Activated gamma-delta T cell (primary cell): Measurements from ENCODE around the gene PBX1.

Experiments used
- DNase-seq: peaks from one replicate; lab custom pipeline; 2025; lab: John Stamatoyannopoulos, UW

PBX1 gene

DNA sequence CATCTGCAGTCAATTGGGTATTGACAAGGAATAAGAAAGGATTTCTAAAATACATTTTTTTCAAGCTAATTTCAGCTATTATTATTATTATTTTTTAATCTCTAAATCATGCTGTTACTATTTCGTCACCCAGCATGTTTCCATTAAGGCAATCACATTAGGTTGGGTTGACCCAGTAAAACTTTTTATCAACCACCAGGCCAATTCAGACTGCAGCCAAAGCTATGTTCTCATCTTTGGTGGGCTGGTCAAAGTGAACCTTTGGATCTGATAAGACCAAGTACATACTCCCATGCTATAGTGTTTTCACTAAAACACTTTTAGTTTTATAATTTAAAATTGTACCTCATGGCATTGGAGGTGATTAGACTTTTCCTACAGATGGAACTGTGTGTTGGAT is 198.6 kb downstream of the PBX1 start:
- DNase-seq, result no peak

DNA sequence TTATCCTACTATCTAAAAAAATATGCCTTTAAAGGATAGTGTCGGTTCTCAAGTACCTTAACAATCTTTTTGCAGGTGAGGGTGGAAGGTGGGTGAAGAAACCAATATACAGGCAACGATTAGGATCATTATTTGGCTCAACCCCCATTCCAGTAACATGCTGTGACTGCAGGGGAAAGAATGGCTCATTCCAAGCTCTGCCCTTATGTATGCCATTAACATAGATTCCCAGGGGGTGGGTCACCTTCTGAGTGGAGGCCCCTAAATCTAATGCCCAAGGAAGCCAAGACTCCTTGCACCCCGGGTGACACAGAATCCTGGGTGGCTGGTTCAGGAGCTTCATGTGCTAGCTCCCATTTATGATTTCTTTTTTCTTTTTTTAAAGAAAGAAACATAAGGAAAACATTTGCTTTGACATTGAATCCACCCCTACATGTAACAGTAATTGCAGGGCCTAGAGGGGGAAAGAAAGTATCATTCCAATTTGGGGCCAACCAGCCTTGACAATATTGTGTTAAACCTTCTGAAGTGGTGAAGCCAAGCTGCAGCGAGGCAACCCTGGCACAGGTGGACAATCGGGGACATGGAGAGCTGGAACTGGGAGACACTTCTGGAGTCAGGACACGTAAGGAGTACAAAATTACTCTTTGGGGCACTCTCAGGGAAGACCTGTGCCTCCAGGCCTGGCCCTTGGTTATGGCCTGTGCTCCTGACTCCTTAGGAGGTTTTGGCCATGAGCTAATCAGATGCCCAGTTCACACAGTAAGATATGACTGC is 200.3 kb downstream of the PBX1 start:
- DNase-seq, result no peak

DNA sequence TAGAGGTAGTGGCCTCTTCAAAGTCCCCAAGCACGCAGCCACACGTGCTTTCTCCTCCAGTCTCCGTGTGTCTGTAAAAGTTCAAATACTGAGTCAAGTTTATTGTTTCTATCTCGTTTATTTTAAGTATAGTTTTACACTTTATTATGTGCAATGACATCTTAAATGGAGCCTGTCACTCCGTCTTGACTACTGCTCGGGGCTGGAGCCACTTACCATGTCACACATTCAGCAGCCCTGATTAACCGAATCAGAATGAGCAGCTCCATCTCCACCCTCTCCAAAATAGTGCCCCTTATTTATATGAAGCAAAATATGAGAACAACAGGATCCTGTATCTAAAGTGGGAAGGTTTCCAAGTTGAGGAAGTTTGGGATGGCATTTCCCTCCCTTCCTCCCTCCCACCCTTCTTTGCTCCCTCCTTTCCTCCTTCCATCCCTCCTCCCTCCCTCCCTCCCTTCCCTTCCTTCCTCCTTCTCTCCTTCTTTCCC is 201.0 kb downstream of the PBX1 start:
- DNase-seq, result no peak

DNA sequence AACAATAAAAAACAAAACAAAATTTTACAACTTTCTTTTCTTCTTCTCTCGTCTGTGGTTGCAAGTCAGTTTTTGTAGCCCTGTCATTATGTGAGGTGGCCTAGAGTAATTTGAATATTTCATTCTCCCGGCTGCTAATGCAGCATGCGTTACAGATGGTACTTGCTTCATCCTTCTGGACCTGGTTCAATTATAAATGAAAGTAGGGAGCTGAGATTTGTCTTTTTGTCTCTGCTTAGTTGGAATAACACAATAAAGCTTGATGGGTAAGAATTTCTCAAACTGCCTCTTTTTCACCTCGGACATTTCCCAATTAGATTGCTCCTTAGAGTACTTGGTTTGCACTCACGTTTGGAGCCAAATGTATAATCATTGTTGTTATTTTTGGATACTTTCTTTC is 201.6 kb downstream of the PBX1 start:
- DNase-seq, result no peak

DNA sequence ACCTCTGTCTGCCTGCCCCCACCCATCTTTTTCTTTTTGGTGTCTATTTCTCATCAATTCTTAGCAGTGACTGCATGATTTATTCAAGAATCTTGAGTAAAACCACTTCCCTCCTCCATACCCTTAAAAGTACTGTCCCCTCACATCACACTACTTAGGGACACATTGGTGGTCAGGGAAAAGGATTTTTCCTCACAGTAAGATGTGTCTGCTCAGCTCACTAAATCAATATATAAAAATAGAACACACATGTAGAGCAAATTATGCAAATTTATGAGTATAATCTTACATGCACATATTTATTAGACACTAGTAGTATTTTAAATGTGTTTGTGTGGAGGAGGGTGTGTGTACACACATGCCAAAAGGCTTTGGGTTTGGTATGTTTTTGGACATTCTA is 202.0 kb downstream of the PBX1 start:
- DNase-seq, result no peak

DNA sequence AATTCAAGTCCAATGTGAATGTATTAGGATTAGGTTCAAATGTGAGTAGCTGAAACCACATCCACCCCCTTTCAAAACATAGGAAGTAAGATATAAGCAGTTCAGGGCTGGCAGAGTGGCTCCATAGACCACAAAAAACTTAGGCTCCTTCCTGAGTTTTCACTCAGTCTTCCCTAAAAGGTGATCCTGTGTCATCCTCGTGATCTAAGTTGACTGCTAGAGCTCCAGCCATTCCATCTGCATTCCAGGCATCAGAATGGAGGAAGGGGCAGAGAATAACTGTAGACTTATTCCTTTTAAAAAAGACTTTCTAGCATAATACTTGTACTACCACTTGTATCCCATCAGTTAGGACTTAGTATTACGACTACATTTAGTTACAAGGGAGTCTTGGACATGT is 204.1 kb downstream of the PBX1 start:
- DNase-seq, result no peak

DNA sequence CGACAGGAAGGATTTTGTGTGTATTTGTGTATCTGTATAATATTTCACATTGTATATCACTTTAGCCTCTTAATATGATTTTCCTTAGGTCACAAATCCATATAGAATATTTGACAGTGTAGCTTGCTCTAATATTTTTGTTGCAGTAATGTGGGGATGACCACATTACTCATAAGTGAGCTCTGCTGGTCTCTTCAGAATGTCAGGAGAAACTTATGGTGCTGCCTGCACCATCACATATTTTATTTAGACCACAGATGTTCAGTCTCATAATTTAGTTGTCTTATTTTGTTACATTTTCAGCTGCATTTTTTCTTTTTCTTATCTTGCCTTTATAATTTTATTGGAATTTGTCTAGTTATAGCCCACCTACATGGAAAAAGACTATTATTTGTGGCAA is 205.3 kb downstream of the PBX1 start:
- no peak for DNase-seq

DNA sequence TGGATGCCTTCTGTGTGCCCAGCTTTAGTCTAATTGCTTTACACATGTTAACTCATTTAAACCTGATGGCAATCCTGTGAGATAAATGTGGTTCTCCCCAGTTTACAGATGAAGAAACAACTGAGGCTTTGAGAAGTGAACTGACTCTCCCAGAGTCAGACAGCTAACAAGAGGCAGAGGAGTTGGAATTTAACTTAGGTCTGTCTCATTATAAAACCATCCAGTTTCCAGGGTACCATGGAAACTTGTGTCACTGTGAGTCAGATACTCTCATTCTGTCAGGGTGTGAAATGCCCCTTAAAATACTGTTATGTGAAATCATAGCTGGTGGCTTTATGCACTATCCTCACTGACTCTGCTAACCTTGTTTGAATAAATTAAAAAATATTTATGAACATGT is 206.6 kb downstream of the PBX1 start:
- no peak for DNase-seq

DNA sequence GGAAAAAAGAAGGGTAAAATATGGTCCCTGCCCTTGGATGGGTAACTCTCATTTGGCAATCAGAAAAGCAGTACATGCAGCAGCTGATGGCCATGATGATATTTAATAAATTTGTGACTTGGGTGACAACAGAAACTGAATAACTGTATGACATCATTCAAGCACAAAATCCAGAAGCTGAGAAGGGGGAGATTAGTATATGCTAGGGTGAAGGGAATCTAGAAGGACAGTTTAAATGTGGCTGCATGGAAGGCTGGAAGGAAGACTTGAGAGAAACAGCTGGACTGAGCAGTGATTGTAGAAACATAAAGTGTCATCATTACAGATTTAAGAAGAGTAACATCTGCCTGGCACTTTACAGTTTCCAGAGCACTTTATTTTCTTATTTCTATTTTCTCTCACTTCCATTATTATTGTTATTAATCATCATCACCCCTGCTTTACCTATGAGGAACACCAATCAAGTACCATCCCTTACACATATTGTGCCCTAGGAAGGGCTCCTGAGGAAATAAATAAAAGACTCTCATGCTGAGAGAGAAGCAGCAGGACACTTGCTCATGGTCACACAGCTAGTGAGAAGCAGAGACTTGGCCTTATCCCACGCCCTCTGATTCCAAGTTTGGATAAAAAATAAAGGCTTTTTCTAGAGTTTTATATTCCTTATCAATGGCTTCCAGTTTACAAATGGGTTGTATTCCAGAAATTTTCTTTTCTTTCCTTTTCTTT is 207.2 kb downstream of the PBX1 start:
- DNase-seq, result no peak

DNA sequence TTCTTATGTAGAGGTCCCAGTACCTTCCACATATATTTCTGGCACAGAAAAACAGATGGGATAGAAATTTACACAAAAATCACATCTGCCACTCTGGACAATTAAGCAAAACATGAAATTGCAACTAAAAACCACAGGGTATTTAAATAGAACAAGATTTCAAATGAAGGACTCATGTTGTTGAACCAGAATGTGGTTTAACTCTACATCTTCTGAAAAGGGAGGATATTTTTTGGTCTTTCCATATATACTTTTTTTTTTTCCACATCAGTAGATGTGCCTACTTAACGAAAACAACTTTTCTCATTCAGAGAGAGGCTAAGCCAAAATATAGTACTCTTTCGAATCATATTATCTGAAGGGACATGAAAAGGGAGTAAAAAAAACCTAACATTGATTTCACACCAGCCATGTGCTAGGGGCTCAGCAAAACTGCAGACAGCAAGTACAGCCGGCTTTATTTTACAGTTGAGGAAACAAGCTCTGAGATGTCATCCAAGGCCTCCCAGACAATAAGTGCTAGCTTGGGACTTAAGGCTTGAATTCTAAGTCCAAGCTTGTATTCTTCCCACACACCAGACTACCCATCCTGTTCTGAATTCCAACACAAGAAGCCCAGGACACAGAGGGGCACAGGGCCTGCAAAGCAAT is 208.9 kb downstream of the PBX1 start:
- no peak for DNase-seq

DNA sequence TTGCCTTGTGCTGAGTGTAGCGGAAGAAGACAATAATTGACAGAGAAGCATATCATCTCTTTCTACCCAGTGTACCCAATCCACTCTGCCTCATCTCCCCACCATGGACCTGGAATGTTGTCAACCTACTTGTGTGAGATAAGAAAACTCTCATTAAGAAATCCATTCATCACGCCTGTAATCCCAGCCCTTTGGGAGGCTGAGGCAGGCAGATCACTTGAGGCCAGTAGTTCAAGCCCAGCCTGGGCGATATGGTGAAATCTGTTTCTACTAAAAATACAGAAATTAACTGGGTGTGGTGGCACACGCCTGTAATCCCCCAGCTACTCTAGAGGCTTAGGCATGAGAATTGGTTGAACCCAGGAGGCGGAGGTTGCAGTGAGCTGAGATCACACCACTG is 209.6 kb downstream of the PBX1 start:
- no peak for DNase-seq

DNA sequence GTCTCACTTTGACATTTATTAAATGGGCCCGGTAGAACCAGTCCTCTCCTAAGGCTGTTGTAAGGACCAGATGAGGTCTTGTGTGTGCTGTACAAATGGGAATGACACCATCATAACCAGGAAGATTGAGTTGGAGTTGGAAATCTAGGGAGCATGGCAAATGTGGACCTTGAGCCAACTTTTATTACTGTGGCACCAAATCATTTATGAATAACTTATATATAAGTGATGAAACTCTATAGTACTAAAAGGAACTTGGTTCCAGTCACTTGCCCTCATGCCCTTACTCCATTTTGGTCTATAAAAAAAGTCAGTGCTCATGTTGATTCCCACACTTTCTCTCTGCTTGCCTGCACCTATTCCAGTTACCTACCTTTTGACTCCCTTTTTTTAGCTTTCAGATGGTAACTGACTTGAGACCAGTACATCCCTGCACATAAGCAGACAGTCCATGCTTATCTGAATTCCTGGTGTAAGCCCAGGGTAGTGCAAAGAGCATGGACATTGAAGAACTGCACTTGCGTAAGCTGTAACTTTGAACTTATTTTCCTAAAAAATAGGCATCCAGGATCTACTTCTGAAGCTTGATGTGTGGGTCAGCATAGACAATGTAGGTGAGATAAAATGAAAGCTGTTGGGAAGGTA is 210.6 kb downstream of the PBX1 start:
- DNase-seq, result no peak

DNA sequence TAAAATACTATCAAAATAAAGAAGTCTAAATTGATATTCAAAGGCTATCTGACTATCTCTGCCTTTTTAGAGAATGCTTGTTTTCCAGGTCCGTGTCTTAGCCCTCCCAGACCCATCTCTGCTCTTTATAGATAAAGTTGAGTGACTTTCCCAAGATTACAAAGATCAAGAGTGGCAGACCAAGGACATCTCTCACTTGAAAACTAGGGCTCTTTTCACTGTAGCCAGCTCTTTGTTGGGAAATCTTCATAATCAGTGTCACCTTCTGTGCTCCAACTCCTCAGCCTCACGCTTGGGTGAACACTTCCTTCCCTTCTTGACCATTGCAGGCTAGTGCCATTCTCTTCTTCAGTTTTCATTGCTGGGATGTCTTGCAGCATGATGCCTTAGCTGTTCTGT is 211.1 kb downstream of the PBX1 start:
- DNase-seq, result no peak

DNA sequence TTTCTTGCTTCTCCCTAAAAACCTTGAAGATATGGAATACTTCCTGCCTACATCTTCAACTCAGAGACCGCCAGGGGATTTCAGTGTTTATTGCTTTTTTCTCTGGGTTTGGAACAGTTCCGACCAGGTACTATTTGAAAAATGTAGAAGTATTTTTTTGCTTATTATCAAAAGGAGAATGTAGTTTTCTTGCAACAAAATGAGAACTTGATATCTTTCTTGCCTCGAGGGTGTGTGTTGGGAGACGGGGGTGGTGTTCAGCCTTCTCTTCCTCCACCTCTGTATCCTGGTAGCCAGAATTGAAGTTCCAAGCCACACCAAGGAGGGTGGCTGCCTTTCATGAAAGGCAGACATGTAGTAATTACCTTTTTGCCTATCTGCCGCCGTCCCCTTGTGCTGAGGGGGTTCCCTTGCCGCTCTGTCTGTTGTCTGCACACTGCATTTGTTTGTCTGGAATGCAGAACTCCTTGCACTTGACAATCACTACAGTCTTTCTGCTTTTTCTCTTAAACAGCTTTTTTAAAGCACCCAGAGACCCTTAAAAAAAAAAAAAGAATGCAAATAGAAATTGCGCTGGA is 212.1 kb downstream of the PBX1 start:
- DNase-seq, result no peak

DNA sequence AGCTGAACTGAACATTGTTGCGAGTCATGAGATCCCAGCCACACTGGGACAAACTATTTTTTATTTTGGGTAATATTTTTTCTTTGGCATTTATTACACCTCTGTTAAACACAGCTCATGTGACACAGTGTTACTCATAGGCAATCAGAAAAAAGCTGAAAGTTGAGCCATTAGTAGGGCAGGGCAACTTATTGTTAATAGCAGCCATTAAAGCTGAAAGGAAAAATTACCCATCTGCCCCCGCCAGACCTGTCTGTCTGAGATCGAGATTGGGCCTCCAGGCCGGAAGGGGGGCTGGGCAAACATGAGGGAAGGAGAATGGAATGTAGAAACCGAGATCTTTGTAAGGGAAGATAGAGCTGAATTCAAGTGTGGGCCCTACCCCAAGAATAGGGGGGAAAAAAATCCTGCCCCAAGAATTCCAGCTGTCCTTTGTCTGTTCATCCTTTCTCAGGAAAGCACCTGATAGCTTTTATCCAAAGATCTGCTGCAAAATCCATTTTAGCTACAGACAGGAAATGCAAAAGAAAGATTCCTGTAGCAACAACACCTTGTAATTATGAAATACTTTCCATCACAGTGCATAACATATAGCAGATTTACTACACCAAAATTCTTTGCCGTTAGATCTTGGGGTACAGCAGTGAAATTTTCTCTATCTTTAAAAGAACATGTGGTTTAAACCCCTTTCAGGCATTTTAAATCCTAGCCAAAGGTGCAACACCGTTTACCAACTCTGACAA is 212.8 kb downstream of the PBX1 start:
- DNase-seq, result no peak

DNA sequence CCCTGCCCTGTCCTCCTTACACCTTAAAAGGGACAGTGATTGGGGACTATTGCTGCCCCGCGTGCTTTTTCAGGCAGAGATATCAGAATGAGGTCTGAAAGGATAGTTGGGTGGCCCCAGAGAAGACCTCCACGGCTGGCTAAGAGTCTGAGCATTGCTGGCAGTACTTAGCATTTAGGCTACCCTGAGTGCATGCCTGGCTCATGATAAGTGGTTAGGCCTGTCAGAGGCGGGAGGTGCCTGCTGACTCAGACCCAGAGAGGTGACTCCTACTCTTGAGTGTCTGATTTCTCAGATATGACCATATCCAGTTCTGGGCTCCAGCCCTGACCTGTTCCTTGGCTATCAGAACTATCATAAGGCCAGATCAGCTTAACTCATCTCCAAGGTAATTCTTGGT is 213.7 kb downstream of the PBX1 start:
- DNase-seq, result no peak

DNA sequence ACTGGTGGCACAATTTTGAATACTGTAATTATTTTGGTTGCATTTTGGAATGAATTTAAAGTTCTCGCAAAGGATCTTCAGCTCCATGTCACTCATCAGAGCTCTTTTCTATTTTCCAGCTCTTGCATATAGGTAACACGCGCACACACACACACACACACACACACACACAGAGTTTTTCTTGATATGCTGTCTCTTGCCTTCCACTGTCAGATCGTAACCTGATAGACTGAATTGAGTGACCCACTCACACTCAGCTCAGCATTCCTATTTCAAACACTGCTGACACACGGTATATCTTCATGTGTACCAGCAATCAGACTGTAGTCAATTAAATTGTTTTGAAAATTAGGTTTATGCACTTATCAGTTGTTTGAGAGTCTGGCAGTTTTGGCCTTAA is 214.1 kb downstream of the PBX1 start:
- no peak for DNase-seq

DNA sequence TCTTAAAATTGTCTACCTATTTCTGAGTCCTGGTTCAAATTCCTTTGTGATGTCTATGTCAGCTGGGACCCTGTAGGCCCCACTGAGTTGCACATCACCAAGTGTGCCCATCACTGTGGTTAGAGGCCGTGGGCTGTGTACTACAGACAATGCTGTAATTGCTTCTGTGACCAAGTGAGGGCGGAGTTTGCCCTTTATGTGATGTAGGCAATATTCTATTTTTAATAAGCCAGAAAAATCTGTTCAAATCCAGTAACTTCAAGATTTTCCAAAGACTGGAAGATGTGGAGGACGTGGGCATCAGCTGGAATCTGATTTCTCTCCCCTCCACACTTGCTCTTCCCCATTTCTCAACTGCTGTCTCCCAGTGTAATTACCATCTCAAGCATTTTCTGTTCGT is 215.4 kb downstream of the PBX1 start:
- no peak for DNase-seq

DNA sequence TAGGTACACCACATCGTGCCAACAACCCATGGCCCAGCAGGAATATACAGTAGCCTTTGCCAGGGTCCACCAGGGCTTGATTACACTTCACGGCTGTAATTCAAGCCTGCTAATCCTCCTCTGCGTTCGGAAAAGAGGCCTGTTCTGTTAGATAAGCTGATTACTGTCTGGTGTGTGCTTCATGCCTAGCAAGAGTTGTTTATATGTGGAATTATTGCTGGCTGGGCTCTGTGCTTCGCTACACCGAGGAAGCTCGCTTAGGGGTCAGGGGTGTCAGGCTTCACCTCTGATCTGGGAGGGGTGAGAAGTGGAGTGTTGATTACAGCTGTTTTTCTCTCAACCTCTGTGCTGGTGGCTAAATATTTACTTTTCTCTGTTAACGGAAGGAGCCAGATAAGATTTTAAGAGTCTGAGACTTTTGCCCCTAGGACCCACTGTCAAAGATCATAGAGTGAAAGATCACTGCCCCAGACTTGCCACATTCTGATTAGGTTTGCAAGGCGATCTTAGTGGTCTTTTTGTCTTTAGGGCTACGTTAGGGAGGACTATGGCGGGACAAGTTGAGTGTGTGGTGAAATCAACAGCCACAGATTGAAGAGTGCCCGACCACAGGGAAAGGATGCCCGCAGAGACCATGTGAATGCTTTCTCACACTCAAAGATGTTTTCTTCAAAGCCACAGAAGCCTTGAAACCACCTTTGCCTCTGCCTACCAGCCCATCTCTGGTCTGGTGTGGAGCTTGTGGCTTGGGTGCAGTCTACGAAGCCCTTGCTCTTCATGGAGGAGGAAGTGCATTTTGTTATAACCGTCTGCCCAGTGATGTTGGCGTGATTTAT is 216.1 kb downstream of the PBX1 start:
- DNase-seq, result no peak

DNA sequence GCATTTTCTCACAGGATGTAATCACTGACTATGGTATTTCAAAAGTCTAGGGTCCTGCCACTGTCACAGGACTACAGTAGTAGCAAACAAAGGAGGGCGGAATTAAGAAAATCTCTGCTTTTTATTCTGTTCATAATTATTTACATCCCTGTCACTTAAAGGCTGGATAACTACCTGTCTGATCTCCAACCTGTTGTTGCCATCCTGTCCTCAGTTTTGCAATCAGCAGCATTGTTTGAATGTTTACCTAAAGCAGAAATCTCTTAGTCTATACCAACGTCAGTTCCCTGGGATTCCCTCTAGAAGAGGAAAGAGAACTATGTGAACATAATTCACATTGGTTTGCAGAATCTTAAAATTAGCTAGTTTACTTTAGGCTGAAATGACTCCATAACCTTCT is 218.5 kb downstream of the PBX1 start:
- no peak for DNase-seq

DNA sequence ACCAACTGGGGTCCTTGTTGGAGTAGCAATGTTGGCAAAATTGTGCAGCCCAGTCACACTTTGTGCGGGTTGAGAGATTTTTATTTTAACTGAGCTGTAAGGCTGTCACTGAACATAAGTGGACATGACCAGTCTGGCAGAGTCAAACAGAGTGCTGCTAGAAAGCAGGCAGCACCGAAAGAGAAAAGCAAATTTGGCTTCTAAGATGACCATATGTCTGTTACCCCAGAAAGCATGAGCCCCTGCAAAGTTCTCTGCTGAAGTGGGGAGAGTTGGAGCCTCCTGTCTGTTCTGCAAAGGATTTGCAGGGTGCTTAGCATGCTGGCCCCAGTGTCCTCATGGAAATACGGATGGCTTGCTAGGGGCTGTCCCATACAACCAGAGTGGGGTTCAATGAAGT is 220.4 kb downstream of the PBX1 start:
- no peak for DNase-seq
